Hepatocyte (in vitro differentiated cells): ENCODE results near the gene TMEFF1. TPM values are rescaled to one million over a fixed set of nuclear protein-coding genes. Genes with fewer than 3 reads are reported as not detected.

Source experiments
- DNase-seq: peaks from one replicate; pipeline ENCODE4 v3.0.0-alpha.2; 2016; ENCODE audit warnings: low spot score
- H2AFZ ChIP-seq: fragments of 200-600 bp; sonication (generic); 2 replicates; pipeline ENCODE4 v1.6.0; 2016; ENCODE audit warnings: antibody characterized with exemption, mild to moderate bottlenecking
- H3K27ac ChIP-seq: fragments of 200-600 bp; sonication (generic); 2 replicates; pipeline ENCODE4 v1.5.1; 2016; ENCODE audit warnings: mild to moderate bottlenecking
- H3K27me3 ChIP-seq: fragments of 200-600 bp; sonication (generic); 2 replicates; pipeline ENCODE4 v1.6.1; 2016
- H3K36me3 ChIP-seq: fragments of 200-600 bp; sonication (generic); replicated peaks from 2 replicates; pipeline ENCODE4 v1.5.1; 2016; ENCODE audit warnings: low read depth; ENCODE audit not compliant: insufficient read depth
- H3K4me1 ChIP-seq: fragments of 200-600 bp; sonication (generic); 2 replicates; pipeline ENCODE4 v1.5.1; 2016; ENCODE audit warnings: mild to moderate bottlenecking, moderate library complexity; ENCODE audit not compliant: insufficient read depth
- H3K4me2 ChIP-seq: fragments of 200-600 bp; sonication (generic); 2 replicates; pipeline ENCODE4 v1.6.0; 2016
- H3K4me3 ChIP-seq: fragments of 200-600 bp; sonication (generic); 2 replicates; pipeline ENCODE4 v1.5.1; 2016; ENCODE audit warnings: mild to moderate bottlenecking
- H3K79me2 ChIP-seq: fragments of 200-600 bp; sonication (generic); 2 replicates; pipeline ENCODE4 v1.6.0; 2017; ENCODE audit warnings: mild to moderate bottlenecking
- H3K9me2 ChIP-seq: fragments of 200-600 bp; sonication (generic); replicated peaks from 2 replicates; pipeline ENCODE4 v1.6.0; 2017; ENCODE audit warnings: mild to moderate bottlenecking; ENCODE audit not compliant: insufficient read depth
- H3K9me3 ChIP-seq: fragments of 200-600 bp; sonication (generic); 2 replicates; pipeline ENCODE4 v1.5.1; 2016; ENCODE audit warnings: low read depth, mild to moderate bottlenecking
- H4K20me1 ChIP-seq: fragments of 200-600 bp; sonication (generic); 2 replicates; pipeline ENCODE4 v1.6.0; 2016; ENCODE audit warnings: mild to moderate bottlenecking; ENCODE audit not compliant: insufficient read depth, poor library complexity, severe bottlenecking
- CTCF ChIP-seq: fragments of 200-600 bp; sonication (generic); IDR thresholded peaks from 2 replicates; pipeline ENCODE4 v1.5.1; 2016; ENCODE audit warnings: antibody characterized with exemption, mild to moderate bottlenecking; ENCODE audit not compliant: poor library complexity
- EZH2 ChIP-seq: fragments of 200-600 bp; sonication (generic); IDR thresholded peaks from 2 replicates; pipeline ENCODE4 v1.6.1; 2016; ENCODE audit warnings: antibody characterized with exemption, mild to moderate bottlenecking, borderline replicate concordance
- EZH2phosphoT487 ChIP-seq: fragments of 200-600 bp; sonication (generic); IDR thresholded peaks from one replicate; pipeline ENCODE4 v1.6.1; 2018; ENCODE audit warnings: antibody characterized with exemption, mild to moderate bottlenecking, low read depth, moderate library complexity; ENCODE audit not compliant: unreplicated experiment, severe bottlenecking
- WGBS: methylation state at CpG from one replicate; pipeline ENCODE4 v1.1.6; 2016; ENCODE audit warnings: low lambda C conversion rate; ENCODE audit errors: missing lambda C conversion rate; 5-methylcytosine and 5-hydroxymethylcytosine counted together
- polyA plus RNA-seq: library from polyadenylated mRNA; unstranded; fragments of >200 nt; fragmentation: Nextera tagmentation; extraction: Ambion mirVana; gene quantifications from 2 replicates; pipeline ENCODE4 v1.2.1, GENCODE V29; 2016
- total RNA-seq: library from RNA; depleted of rRNA; stranded (reverse); fragments of >200 nt; gene quantifications from 2 replicates; pipeline ENCODE4 v1.2.3, GENCODE V29; 2014

The TMEFF1 gene
- total and polyA plus RNA-seq, 2 experiments from 2014 or later, result 5.9 to 8.7 TPM

DNA sequence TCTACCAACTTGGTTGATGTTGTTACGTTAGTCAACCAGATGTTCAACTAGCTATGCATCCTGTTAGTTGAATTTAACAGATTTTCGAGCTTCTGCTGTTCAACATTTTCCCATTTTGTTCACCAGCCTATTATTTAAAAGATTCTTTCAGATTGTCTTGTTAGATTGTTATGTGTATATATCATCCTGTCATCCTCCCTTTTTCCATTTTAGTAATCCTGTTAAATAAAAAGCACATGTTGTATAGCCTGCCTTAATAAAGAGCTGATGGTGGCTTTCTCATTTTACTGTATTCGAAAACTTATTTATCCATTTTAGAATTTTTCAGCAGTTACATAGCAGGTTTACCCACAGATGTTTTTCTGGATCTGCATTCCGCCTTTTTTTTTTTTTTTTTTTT, 4.3 kb downstream of the TMEFF1 start:
- Histone ChIP-seq H3K79me2 (peaks cover 66% of the 10 kb centered on the region), H3K36me3 (no peaks in the 10 kb centered on the region), H3K4me1 (no peaks in the 10 kb centered on the region), H3K4me3 (no peak overlapping the region), H3K9me2 (no peaks in the 10 kb centered on the region), H3K27me3 (no peaks in the 10 kb centered on the region), H2AFZ (no peak overlapping the region), H3K27ac (no peak overlapping the region), H3K4me2 (no peak overlapping the region), H3K9me3 (no peaks in the 10 kb centered on the region), H4K20me1 (no peaks in the 10 kb centered on the region)
- no peak for TF ChIP-seq CTCF
- no peak for TF ChIP-seq EZH2
- TF ChIP-seq EZH2phosphoT487, result no peak
- DNase-seq, result no peak
- WGBS, result 80% methylated on average over 4 of the region's 4 CpGs

DNA sequence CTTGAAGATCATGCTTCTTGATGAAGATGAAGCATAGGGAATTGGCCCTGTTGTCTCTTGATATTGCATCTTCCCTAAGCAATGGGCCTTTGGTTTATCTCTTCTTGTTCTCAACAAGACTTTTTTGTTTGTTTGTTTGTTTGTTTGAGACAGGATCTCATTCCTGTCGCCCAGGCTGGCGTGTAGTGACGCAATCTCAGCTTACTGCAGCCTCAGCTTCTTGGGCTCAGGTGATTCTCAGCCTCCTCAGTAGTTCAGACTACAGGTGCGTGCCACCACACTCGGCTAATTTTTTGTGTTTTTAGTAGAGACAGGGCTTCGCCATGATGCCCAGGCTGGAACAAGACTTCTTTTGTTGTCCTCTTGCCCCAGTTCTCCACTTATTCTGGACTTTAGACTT, 5.2 kb downstream of the TMEFF1 start:
- Histone ChIP-seq H2AFZ (no peak overlapping the region), H3K4me1 (no peaks in the 10 kb centered on the region), H3K9me2 (no peaks in the 10 kb centered on the region), H3K4me2 (no peak overlapping the region), H3K4me3 (no peak overlapping the region), H3K79me2 (peaks cover 66% of the 10 kb centered on the region), H3K36me3 (no peaks in the 10 kb centered on the region), H3K27me3 (no peaks in the 10 kb centered on the region), H4K20me1 (no peaks in the 10 kb centered on the region), H3K9me3 (no peaks in the 10 kb centered on the region), H3K27ac (no peak overlapping the region)
- TF ChIP-seq EZH2phosphoT487, result no peak
- TF ChIP-seq EZH2, result no peak
- TF ChIP-seq CTCF, result no peak
- WGBS, result 97% methylated on average over 6 of the region's 6 CpGs
- no peak for DNase-seq

DNA sequence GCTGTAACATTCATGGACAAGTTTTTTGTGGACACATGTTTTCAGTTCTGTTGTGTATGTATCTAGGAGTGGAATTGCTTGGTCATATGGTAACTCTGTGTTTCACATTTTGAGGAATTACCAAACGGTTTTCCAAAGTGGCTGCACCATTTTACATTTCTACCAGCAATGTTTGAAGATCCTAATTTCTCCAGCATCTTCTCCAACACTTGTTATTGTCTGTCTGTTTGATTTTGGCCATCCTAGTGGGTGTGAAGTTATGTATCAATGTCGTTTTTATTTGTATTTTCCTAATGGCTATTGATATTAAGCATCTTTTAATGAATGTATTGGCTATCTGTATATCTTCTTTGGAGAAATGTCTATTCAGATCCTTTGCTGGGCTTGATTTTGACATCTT, 6.9 kb downstream of the TMEFF1 start:
- Histone ChIP-seq H3K27ac (no peak overlapping the region), H3K9me3 (no peaks in the 10 kb centered on the region), H3K79me2 (peaks cover 61% of the 10 kb centered on the region), H3K4me2 (no peak overlapping the region), H4K20me1 (no peaks in the 10 kb centered on the region), H3K9me2 (no peaks in the 10 kb centered on the region), H3K36me3 (no peaks in the 10 kb centered on the region), H3K27me3 (no peaks in the 10 kb centered on the region), H2AFZ (no peak overlapping the region), H3K4me3 (no peak overlapping the region), H3K4me1 (no peaks in the 10 kb centered on the region)
- TF ChIP-seq EZH2phosphoT487 (no peak), CTCF (no peak), EZH2 (no peak)
- DNase-seq, result no peak
- 89% methylated on average over 2 of the region's 2 CpGs for WGBS

DNA sequence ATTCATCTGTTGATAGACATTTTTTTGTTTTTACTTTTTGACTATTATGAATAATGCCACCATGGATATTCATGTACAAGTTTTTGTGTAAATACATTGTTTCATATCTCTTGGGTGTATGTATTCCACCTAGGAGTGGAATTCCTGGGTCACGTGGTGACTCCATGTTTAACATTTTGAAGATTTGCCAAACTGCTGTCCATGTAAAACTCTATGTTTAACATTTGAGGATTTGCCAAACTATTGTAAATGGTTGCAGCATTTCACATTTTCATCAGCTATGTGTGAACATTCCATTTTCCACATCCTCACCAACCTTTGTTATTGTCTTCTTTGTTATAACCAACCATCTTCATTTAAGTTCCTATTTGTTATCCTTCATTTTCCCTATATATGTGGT, 12.2 kb downstream of the TMEFF1 start:
- H3K79me2 ChIP-seq, result peaks cover 58% of the 10 kb centered on the region
- no peak overlapping the region for H3K4me3 ChIP-seq
- H3K27me3 ChIP-seq, result no peaks in the 10 kb centered on the region
- no peaks in the 10 kb centered on the region for H3K36me3 ChIP-seq
- TF ChIP-seq CTCF (no peak), EZH2phosphoT487 (no peak), EZH2 (no peak)
- H3K9me2 ChIP-seq, result no peaks in the 10 kb centered on the region
- H2AFZ ChIP-seq, result no peak overlapping the region
- H3K4me2 ChIP-seq, result no peak overlapping the region
- no peaks in the 10 kb centered on the region for H4K20me1 ChIP-seq
- no peaks in the 10 kb centered on the region for H3K4me1 ChIP-seq
- WGBS, result 96% methylated on average over 1 of the region's 1 CpG
- no peak for DNase-seq
- no peak overlapping the region for H3K27ac ChIP-seq
- no peaks in the 10 kb centered on the region for H3K9me3 ChIP-seq
